Mesodermal cell (in vitro differentiated cells): ENCODE results near the gene RPTOR.

ENCODE experiments used
- H3K27ac ChIP-seq: 2 replicates; pipeline ENCODE4 v1.7.0; 2013; ENCODE audit warnings: mild to moderate bottlenecking, low read depth, low read length, moderate library complexity; ENCODE audit not compliant: severe bottlenecking
- H3K36me3 ChIP-seq: 2 replicates; pipeline ENCODE4 v1.7.1; 2013; ENCODE audit warnings: mild to moderate bottlenecking, low read length, moderate library complexity; ENCODE audit not compliant: control insufficient read depth, insufficient read depth
- H3K4me1 ChIP-seq: one replicate; pipeline ENCODE4 v1.7.1; 2013; ENCODE audit warnings: mild to moderate bottlenecking, low read length; ENCODE audit not compliant: insufficient read depth, control insufficient read depth, poor library complexity, severe bottlenecking
- H3K4me3 ChIP-seq: 2 replicates; pipeline ENCODE4 v1.7.0; 2013; ENCODE audit warnings: low read length, control low read depth, mild to moderate bottlenecking; ENCODE audit not compliant: insufficient read depth, poor library complexity, severe bottlenecking; ENCODE audit errors: extremely low read depth
- H3K9me3 ChIP-seq: 2 replicates; pipeline ENCODE4 v1.7.1; 2013; ENCODE audit warnings: mild to moderate bottlenecking, low read length, moderate library complexity; ENCODE audit not compliant: control insufficient read depth
- WGBS, 2 experiments: methylation state at CpG; one replicate each; pipeline ENCODE4 v1.1.5; 2013; ENCODE audit warnings: missing lambda C conversion rate in 2 of 2; ENCODE audit not compliant: insufficient coverage in 2 of 2; 5-methylcytosine and 5-hydroxymethylcytosine counted together

RPTOR gene

GRCh38 chr17:80888276-80889160 is 343.9 kb downstream of the RPTOR start:
- WGBS, 2 experiments: 96 to 99% methylated on average over 21 to 23 of the region's 24 CpGs
- no peaks in the 10 kb centered on the region for H3K9me3 ChIP-seq

GRCh38 chr17:80889231-80890195 is 344.9 kb downstream of the RPTOR start:
- H3K27ac ChIP-seq: no peak overlapping the region
- 94 to 96% methylated on average over 30 to 35 of the region's 40 CpGs for WGBS, 2 experiments
- H3K36me3 ChIP-seq: peaks cover 56% of the 10 kb centered on the region
- H3K4me3 ChIP-seq: no peak overlapping the region
- H3K9me3 ChIP-seq: no peaks in the 10 kb centered on the region
- H3K4me1 ChIP-seq: peaks cover 28% of the 10 kb centered on the region

More at GRCh38 chr17:80888276-80889160, 343.9 kb downstream of the RPTOR start:
- H3K36me3 ChIP-seq: peaks cover 55% of the 10 kb centered on the region
- no peak overlapping the region for H3K27ac ChIP-seq
- H3K4me3 ChIP-seq: no peak overlapping the region
- H3K4me1 ChIP-seq: peaks cover 28% of the 10 kb centered on the region

- WGBS, 2 experiments: 94 to 96% methylated on average over 28 to 29 of the region's 31 CpGs
These were observed 345.7 kb downstream of the RPTOR start for GRCh38 chr17:80890196-80890920.

GRCh38 chr17:80890921-80891396 is 346.3 kb downstream of the RPTOR start:
- Histone ChIP-seq H3K4me1 (peaks cover 28% of the 10 kb centered on the region), H3K27ac (peak overlapping the region; percentile 97), H3K36me3 (peaks cover 58% of the 10 kb centered on the region), H3K4me3 (no peak overlapping the region), H3K9me3 (no peaks in the 10 kb centered on the region)
- 91 to 93% methylated on average over 16 to 18 of the region's 18 CpGs for WGBS, 2 experiments

More at GRCh38 chr17:80890196-80890920, 345.7 kb downstream of the RPTOR start:
- peaks cover 56% of the 10 kb centered on the region for H3K36me3 ChIP-seq
- peak overlapping the region; percentile 97 for H3K27ac ChIP-seq
- peaks cover 28% of the 10 kb centered on the region for H3K4me1 ChIP-seq
- H3K9me3 ChIP-seq: no peaks in the 10 kb centered on the region
- no peak overlapping the region for H3K4me3 ChIP-seq

GRCh38 chr17:80891397-80892018 is 346.9 kb downstream of the RPTOR start:
- peaks cover 58% of the 10 kb centered on the region for H3K36me3 ChIP-seq
- H3K4me3 ChIP-seq: no peak overlapping the region
- 80 to 83% methylated on average over 21 to 22 of the region's 23 CpGs for WGBS, 2 experiments
- peak overlapping the region; percentile 97 for H3K27ac ChIP-seq
- peaks cover 28% of the 10 kb centered on the region for H3K4me1 ChIP-seq
- H3K9me3 ChIP-seq: no peaks in the 10 kb centered on the region

- H3K27ac ChIP-seq: peak overlapping the region; percentile 97
- no peak overlapping the region for H3K4me3 ChIP-seq
- 87 to 95% methylated on average over 24 to 34 of the region's 35 CpGs for WGBS, 2 experiments
- peaks cover 58% of the 10 kb centered on the region for H3K36me3 ChIP-seq
- H3K9me3 ChIP-seq: no peaks in the 10 kb centered on the region
- H3K4me1 ChIP-seq: peaks cover 28% of the 10 kb centered on the region
These were observed 347.6 kb downstream of the RPTOR start for GRCh38 chr17:80892019-80892855.

- Histone ChIP-seq H3K27ac (peak overlapping the region; percentile 97), H3K4me3 (no peak overlapping the region), H3K9me3 (no peaks in the 10 kb centered on the region), H3K36me3 (peaks cover 52% of the 10 kb centered on the region), H3K4me1 (peaks cover 28% of the 10 kb centered on the region)
- 88 to 93% methylated on average over 17 to 31 of the region's 31 CpGs for WGBS, 2 experiments
These were observed 348.4 kb downstream of the RPTOR start for GRCh38 chr17:80892900-80893603.

- Histone ChIP-seq H3K4me3 (no peak overlapping the region), H3K4me1 (peaks cover 28% of the 10 kb centered on the region), H3K27ac (no peak overlapping the region), H3K9me3 (no peaks in the 10 kb centered on the region), H3K36me3 (peaks cover 46% of the 10 kb centered on the region)
- 92 to 95% methylated on average over 24 to 31 of the region's 34 CpGs for WGBS, 2 experiments
These were observed 349.2 kb downstream of the RPTOR start for GRCh38 chr17:80893604-80894438.
